ENCODE data around the gene MAPK9.

The MAPK9 gene

GRCh38 chr5:180291943-180292831 lies at the start of gene MAPK9:
Gene MAPK9, minus strand, starts transcription at chr5:180292083. Its CDS starts 11,522 bp downstream, at chr5:180280561.
- DNase-seq (ENCODE audit: low read depth): peak; percentile 75

- DNase-seq (ENCODE audit: low read depth): no peak
Measured at GRCh38 chr5:180341595-180341994, 49.7 kb upstream of the MAPK9 start.

GRCh38 chr5:180340856-180341255 lies 49.0 kb upstream of the MAPK9 start:
- DNase-seq (ENCODE audit: low read depth): no peak

GRCh38 chr5:180339583-180340183 lies 47.8 kb upstream of the MAPK9 start:
- DNase-seq (ENCODE audit: low read depth): no peak

GRCh38 chr5:180338001-180338707 lies 46.3 kb upstream of the MAPK9 start:
- no peak for DNase-seq (ENCODE audit: low read depth)

- DNase-seq (ENCODE audit: low read depth): no peak
Measured at GRCh38 chr5:180336234-180337020, 44.5 kb upstream of the MAPK9 start.

GRCh38 chr5:180335614-180336233 lies 43.8 kb upstream of the MAPK9 start:
- no peak for DNase-seq (ENCODE audit: low read depth)

GRCh38 chr5:180334751-180335613 lies 43.1 kb upstream of the MAPK9 start:
- no peak for DNase-seq (ENCODE audit: low read depth)

- DNase-seq (ENCODE audit: low read depth): no peak
Measured at GRCh38 chr5:180334176-180334575, 42.3 kb upstream of the MAPK9 start.

GRCh38 chr5:180333661-180334060 lies 41.8 kb upstream of the MAPK9 start:
- no peak for DNase-seq (ENCODE audit: low read depth)

- DNase-seq (ENCODE audit: low read depth): no peak
Measured at GRCh38 chr5:180332861-180333260, 41.0 kb upstream of the MAPK9 start.

- DNase-seq (ENCODE audit: low read depth): no peak
Measured at GRCh38 chr5:180332051-180332517, 40.2 kb upstream of the MAPK9 start.

GRCh38 chr5:180331647-180331950 lies 39.7 kb upstream of the MAPK9 start:
- no peak for DNase-seq (ENCODE audit: low read depth)

GRCh38 chr5:180330810-180331646 lies 39.1 kb upstream of the MAPK9 start:
- no peak for DNase-seq (ENCODE audit: low read depth)

GRCh38 chr5:180330270-180330648 lies 38.4 kb upstream of the MAPK9 start:
- no peak for DNase-seq (ENCODE audit: low read depth)

GRCh38 chr5:180329606-180330269 lies 37.9 kb upstream of the MAPK9 start:
- DNase-seq (ENCODE audit: low read depth): no peak

GRCh38 chr5:180329138-180329435 lies 37.2 kb upstream of the MAPK9 start:
- no peak for DNase-seq (ENCODE audit: low read depth)

GRCh38 chr5:180328296-180329137 lies 36.6 kb upstream of the MAPK9 start:
- peak; percentile 79 for DNase-seq (ENCODE audit: low read depth)
